Neural progenitor cell (in vitro differentiated cells): ENCODE data around the gene SREBF2. TPM values are rescaled to one million over a fixed set of nuclear protein-coding genes. Genes with fewer than 3 reads are reported as not detected.
A peak's percentile ranks its signal among the peaks of the same experiment; 100 is the strongest.

ENCODE experiments used
- DNase-seq: peaks from one replicate; pipeline ENCODE4 v3.0.0-alpha.2; 2016; ENCODE audit warnings: low spot score
- H2AFZ ChIP-seq: fragments of 200-600 bp; sonication (generic); replicated peaks from 2 replicates; pipeline ENCODE4 v1.6.1; 2016; ENCODE audit warnings: antibody characterized with exemption
- H3F3A ChIP-seq: fragments of 200-600 bp; sonication (generic); 2 replicates; pipeline ENCODE4 v1.6.1; 2016; ENCODE audit warnings: antibody characterized with exemption, low read depth
- H3K27ac ChIP-seq: fragments of 200-600 bp; sonication (generic); 2 replicates; pipeline ENCODE4 v1.5.1; 2016; ENCODE audit warnings: mild to moderate bottlenecking
- H3K27me3 ChIP-seq: fragments of 200-600 bp; sonication (generic); 2 replicates; pipeline ENCODE4 v1.6.1; 2016; ENCODE audit warnings: mild to moderate bottlenecking, moderate library complexity
- H3K36me3 ChIP-seq: fragments of 200-600 bp; sonication (generic); 2 replicates; pipeline ENCODE4 v1.5.1; 2016
- H3K4me1 ChIP-seq: fragments of 200-600 bp; sonication (generic); 2 replicates; pipeline ENCODE4 v1.6.1; 2016; ENCODE audit warnings: mixed run types
- H3K4me2 ChIP-seq: fragments of 200-600 bp; sonication (generic); 2 replicates; pipeline ENCODE4 v1.6.1; 2016
- H3K4me3 ChIP-seq: fragments of 200-600 bp; sonication (generic); 2 replicates; pipeline ENCODE4 v1.5.1; 2016
- H3K79me2 ChIP-seq: fragments of 200-600 bp; sonication (generic); 2 replicates; pipeline ENCODE4 v1.6.1; 2016; ENCODE audit warnings: low read depth
- H3K9ac ChIP-seq: fragments of 200-600 bp; sonication (generic); 2 replicates; pipeline ENCODE4 v1.6.1; 2016
- H3K9me3 ChIP-seq: fragments of 200-600 bp; sonication (generic); 2 replicates; pipeline ENCODE4 v1.5.1; 2016; ENCODE audit warnings: low read depth
- H4K20me1 ChIP-seq: fragments of 200-600 bp; sonication (generic); 2 replicates; pipeline ENCODE4 v1.6.1; 2016; ENCODE audit warnings: low read depth
- H3K27ac Mint-ChIP-seq: 3 replicates; pipeline ENCODE4 v1.8.0; 2021; ENCODE audit warnings: mixed read lengths
- H3K27me3 Mint-ChIP-seq: 2 replicates; pipeline ENCODE4 v1.8.0; 2022; ENCODE audit warnings: low read depth, mild to moderate bottlenecking, inconsistent platforms, moderate library complexity, mixed read lengths; ENCODE audit not compliant: insufficient read depth
- H3K36me3 Mint-ChIP-seq: 3 replicates; pipeline ENCODE4 v1.8.0; 2021; ENCODE audit warnings: mixed read lengths
- H3K4me1 Mint-ChIP-seq: 3 replicates; pipeline ENCODE4 v1.8.0; 2021; ENCODE audit warnings: mixed read lengths
- H3K4me3 Mint-ChIP-seq: 3 replicates; pipeline ENCODE4 v1.8.0; 2021; ENCODE audit warnings: mild to moderate bottlenecking, moderate library complexity, mixed read lengths
- H3K9me3 Mint-ChIP-seq: 3 replicates; pipeline ENCODE4 v1.8.0; 2020; ENCODE audit warnings: mixed read lengths
- CTCF ChIP-seq: fragments of 200-600 bp; sonication (generic); IDR thresholded peaks from 2 replicates; pipeline ENCODE4 v1.5.1; 2017; ENCODE audit warnings: antibody characterized with exemption, mild to moderate bottlenecking
- EZH2 ChIP-seq: fragments of 200-600 bp; sonication (generic); IDR thresholded peaks from 2 replicates; pipeline ENCODE4 v1.6.1; 2017; ENCODE audit warnings: antibody characterized with exemption, mild to moderate bottlenecking, moderate library complexity
- EZH2phosphoT487 ChIP-seq: fragments of 200-600 bp; sonication (generic); IDR thresholded peaks from 2 replicates; pipeline ENCODE4 v1.6.1; 2017; ENCODE audit warnings: antibody characterized with exemption
- total RNA-seq: library from RNA; depleted of rRNA; stranded (reverse); fragments of >200 nt; gene quantifications from 2 replicates; pipeline ENCODE4 v1.2.3, GENCODE V29; 2015; ENCODE audit warnings: low replicate concordance

The SREBF2 gene
- total RNA-seq, 1 donor from 2014 or later = 64.0 TPM

- Mint-ChIP-seq H3K27me3 (peaks cover 41% of the 10 kb centered on the region), H3K9me3 (peaks cover 4% of the 10 kb centered on the region), H3K4me1 (peaks cover 7% of the 10 kb centered on the region), H3K27ac (no peak overlapping the region), H3K4me3 (peak overlapping the region; percentile 43), H3K36me3 (peaks cover 9% of the 10 kb centered on the region)
- Histone ChIP-seq H3K27me3 (peaks cover 70% of the 10 kb centered on the region), H3K36me3 (no peaks in the 10 kb centered on the region), H3K4me2 (peak overlapping the region; percentile 71), H3F3A (peaks cover 28% of the 10 kb centered on the region), H3K9me3 (no peaks in the 10 kb centered on the region), H3K9ac (no peak overlapping the region), H2AFZ (no peak overlapping the region), H3K27ac (no peak overlapping the region), H3K79me2 (no peaks in the 10 kb centered on the region), H3K4me3 (peak overlapping the region; percentile 38), H3K4me1 (peaks cover 13% of the 10 kb centered on the region), H4K20me1 (peaks cover 87% of the 10 kb centered on the region)
- peak; percentile 32 for TF ChIP-seq EZH2
- no peak for TF ChIP-seq CTCF
- peak; percentile 12 for TF ChIP-seq EZH2phosphoT487
- DNase-seq = peak; percentile 58
Observed at GRCh38 chr22:41909310-41910049, 76.6 kb downstream of the SREBF2 start.

GRCh38 chr22:41910050-41911000, 77.4 kb downstream of the SREBF2 start:
- Histone ChIP-seq H3K4me2 (peak overlapping the region; percentile 71), H3K4me3 (peak overlapping the region; percentile 38)
- H3K27me3 Mint-ChIP-seq = peaks cover 42% of the 10 kb centered on the region

More at GRCh38 chr22:41910050-41911000, 77.4 kb downstream of the SREBF2 start:
- no peak overlapping the region for H3K27ac Mint-ChIP-seq
- Histone ChIP-seq H4K20me1 (peaks cover 83% of the 10 kb centered on the region), H3K27me3 (peaks cover 78% of the 10 kb centered on the region), H3K27ac (no peak overlapping the region), H3F3A (peaks cover 28% of the 10 kb centered on the region), H2AFZ (no peak overlapping the region), H3K9ac (no peak overlapping the region), H3K79me2 (no peaks in the 10 kb centered on the region), H3K4me1 (peaks cover 17% of the 10 kb centered on the region), H3K9me3 (no peaks in the 10 kb centered on the region), H3K36me3 (no peaks in the 10 kb centered on the region)
- H3K36me3 Mint-ChIP-seq = peaks cover 9% of the 10 kb centered on the region
- TF ChIP-seq EZH2phosphoT487 (peak; percentile 94), EZH2 (peak; percentile 78), CTCF (no peak)
- peaks cover 4% of the 10 kb centered on the region for H3K9me3 Mint-ChIP-seq
- DNase-seq = peak; percentile 75
- peaks cover 7% of the 10 kb centered on the region for H3K4me1 Mint-ChIP-seq
- peak overlapping the region; percentile 71 for H3K4me3 Mint-ChIP-seq
